Testis (tissue), 3 donors: ENCODE results near the gene AKNA. TPM values are rescaled to one million over a fixed set of nuclear protein-coding genes. Genes with fewer than 3 reads are reported as not detected.

Experiments used
- DNase-seq: peaks from one replicate; pipeline ENCODE4 v3.0.0-alpha.2; 2019
- H3K27ac ChIP-seq, 2 donors: fragments of 200-600 bp; sonication (generic); one replicate each; pipeline ENCODE4 v1.5.1; 2019
- H3K27me3 ChIP-seq: fragments of 200-600 bp; sonication (generic); one replicate; pipeline ENCODE4 v1.5.1; 2019
- H3K36me3 ChIP-seq: fragments of 200-600 bp; sonication (generic); one replicate; pipeline ENCODE4 v1.5.1; 2017; ENCODE audit warnings: low read depth; ENCODE audit errors: missing control alignments
- H3K4me1 ChIP-seq: fragments of 200-600 bp; sonication (generic); one replicate; pipeline ENCODE4 v1.5.1; 2019
- H3K4me3 ChIP-seq, 2 donors: fragments of 200-600 bp; sonication (generic); one replicate each; pipeline ENCODE4 v1.5.1; 2017 to 2019
- H3K9me3 ChIP-seq: fragments of 200-600 bp; sonication (generic); one replicate; pipeline ENCODE4 v1.5.1; 2017
- POLR2A ChIP-seq: fragments of 450-650 bp; IDR thresholded peaks from one replicate; pipeline ENCODE4 v1.6.1; 2017; ENCODE audit warnings: antibody characterized with exemption, mild to moderate bottlenecking, moderate library complexity
- WGBS, 2 donors: methylation state at CpG; one replicate each; pipeline ENCODE4 v1.1.5; 2018; 5-methylcytosine and 5-hydroxymethylcytosine counted together
- intact Hi-C: fragments of 100-400 bp; cut with DNase I; formaldehyde crosslinking; loops from one replicate; pipeline ENCODE4 v1.15.1; 2023; ENCODE audit warnings: low total_unique reads
- polyA plus RNA-seq: library from polyadenylated mRNA; stranded (reverse); fragments of 350-450 nt; fragmentation: Illumina TruSeq; extraction: RNeasy Lipid Tissue Mini Kit (QIAGEN cat#74804); gene quantifications from one replicate; pipeline ENCODE4 v1.2.3, GENCODE V29; 2014; ENCODE audit warnings: low read depth, low replicate concordance; ENCODE audit not compliant: insufficient read depth
- total RNA-seq, 2 donors: library from RNA; depleted of rRNA; stranded (reverse); fragments of >200 nt; gene quantifications; one replicate each; pipeline ENCODE4 v1.2.3, GENCODE V29; 2016
- TF ChIP-seq, protein P1 (sequence below), 3 experiments: fragments of 450-650 bp in 2 of 3; fragments of 200-600 bp in 1 of 3; sonication (generic) in 1 of 3; IDR thresholded peaks; one replicate each; pipeline ENCODE4 v1.5.1; 2016 to 2019; ENCODE audit warnings: antibody characterized with exemption in 3 of 3, mild to moderate bottlenecking in 2 of 3, moderate library complexity in 1 of 3

AKNA gene
- total and polyA plus RNA-seq, 3 donors from 2014 or later, result 20.6 to 31.5 (median 21.2) TPM

DNA sequence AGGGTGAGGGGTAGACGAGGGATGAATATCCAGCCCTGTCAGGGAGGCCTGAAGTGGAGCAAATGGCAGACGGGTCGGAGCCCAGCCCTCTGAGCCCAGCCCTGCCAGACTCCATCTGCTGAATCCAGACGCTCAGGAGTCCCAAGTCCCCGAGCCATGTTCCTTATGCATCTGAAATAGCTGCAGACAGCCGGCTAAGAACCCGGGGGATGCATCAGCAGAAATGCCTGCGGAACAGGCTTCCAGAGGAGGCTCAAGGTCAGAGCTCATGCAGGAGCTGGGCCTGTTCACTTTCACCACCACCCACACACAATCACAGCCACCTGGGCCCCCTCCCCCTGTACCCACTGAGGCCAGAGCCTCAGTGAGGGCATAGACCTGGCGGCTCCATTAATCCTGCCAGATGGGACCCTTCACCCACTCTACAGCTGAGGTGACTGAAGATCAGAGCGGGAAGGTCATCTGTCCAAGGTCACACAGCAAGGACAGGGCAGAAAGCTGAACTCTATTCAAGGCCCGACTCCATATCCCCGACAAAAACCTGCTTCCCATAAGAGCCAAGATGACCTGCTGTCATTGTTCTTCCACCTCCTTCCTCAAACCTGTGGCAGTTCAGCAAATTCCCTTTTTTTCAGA is 24.4 kb upstream of the AKNA start:
- Histone ChIP-seq H3K9me3 (no peaks in the 10 kb centered on the region), H3K27me3 (no peaks in the 10 kb centered on the region), H3K4me3 (no peak overlapping the region), H3K27ac (no peak overlapping the region), H3K36me3 (no peaks in the 10 kb centered on the region), H3K4me1 (peaks cover 29% of the 10 kb centered on the region)
- TF ChIP-seq, protein P1, sequence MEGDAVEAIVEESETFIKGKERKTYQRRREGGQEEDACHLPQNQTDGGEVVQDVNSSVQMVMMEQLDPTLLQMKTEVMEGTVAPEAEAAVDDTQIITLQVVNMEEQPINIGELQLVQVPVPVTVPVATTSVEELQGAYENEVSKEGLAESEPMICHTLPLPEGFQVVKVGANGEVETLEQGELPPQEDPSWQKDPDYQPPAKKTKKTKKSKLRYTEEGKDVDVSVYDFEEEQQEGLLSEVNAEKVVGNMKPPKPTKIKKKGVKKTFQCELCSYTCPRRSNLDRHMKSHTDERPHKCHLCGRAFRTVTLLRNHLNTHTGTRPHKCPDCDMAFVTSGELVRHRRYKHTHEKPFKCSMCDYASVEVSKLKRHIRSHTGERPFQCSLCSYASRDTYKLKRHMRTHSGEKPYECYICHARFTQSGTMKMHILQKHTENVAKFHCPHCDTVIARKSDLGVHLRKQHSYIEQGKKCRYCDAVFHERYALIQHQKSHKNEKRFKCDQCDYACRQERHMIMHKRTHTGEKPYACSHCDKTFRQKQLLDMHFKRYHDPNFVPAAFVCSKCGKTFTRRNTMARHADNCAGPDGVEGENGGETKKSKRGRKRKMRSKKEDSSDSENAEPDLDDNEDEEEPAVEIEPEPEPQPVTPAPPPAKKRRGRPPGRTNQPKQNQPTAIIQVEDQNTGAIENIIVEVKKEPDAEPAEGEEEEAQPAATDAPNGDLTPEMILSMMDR (IDR thresholded peaks at IDR 0.05), result no peak
- TF ChIP-seq POLR2A, result no peak
- intact Hi-C loops, result loop anchor here (10.0 kb wide), 1 partner anchor 243 kb away; the partner anchor contains the start of gene TEX53
- WGBS, 2 donors, result 57 to 80% methylated on average over 7 to 11 of the region's 12 CpGs
- DNase-seq, result peak; percentile 57

DNA sequence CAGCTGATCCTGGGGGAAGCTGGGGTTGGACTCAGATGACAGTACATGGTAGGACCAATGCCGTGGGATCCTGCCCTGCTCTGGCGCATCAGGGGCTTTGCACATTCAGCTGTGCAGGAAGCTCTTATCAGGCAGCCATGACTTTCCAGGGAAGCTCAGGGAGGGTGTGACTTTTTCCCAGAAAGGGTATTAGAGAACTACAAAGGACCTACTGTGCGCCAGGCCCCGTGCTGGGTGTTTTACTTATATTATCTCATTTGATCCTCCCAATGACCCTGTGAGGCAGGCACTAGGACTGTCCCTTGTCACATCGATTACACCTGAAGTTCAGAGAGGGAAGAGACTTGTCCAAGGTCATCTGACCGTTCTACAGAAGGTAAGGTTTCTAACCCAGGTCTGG is 23.7 kb upstream of the AKNA start:
- TF ChIP-seq, protein P1 (IDR thresholded peaks at IDR 0.05), result no peak
- TF ChIP-seq POLR2A, result no peak
- peaks cover 24% of the 10 kb centered on the region for H3K4me1 ChIP-seq
- intact Hi-C loops, result loop anchor here (10.0 kb wide), 1 partner anchor 243 kb away; the partner anchor contains the start of gene TEX53
- H3K36me3 ChIP-seq, result no peaks in the 10 kb centered on the region
- DNase-seq, result no peak
- 75 to 77% methylated on average over 4 to 6 of the region's 6 CpGs for WGBS, 2 donors
- H3K9me3 ChIP-seq, result no peaks in the 10 kb centered on the region
- no peak overlapping the region for H3K27ac ChIP-seq
- no peaks in the 10 kb centered on the region for H3K27me3 ChIP-seq
- no peak overlapping the region for H3K4me3 ChIP-seq

DNA sequence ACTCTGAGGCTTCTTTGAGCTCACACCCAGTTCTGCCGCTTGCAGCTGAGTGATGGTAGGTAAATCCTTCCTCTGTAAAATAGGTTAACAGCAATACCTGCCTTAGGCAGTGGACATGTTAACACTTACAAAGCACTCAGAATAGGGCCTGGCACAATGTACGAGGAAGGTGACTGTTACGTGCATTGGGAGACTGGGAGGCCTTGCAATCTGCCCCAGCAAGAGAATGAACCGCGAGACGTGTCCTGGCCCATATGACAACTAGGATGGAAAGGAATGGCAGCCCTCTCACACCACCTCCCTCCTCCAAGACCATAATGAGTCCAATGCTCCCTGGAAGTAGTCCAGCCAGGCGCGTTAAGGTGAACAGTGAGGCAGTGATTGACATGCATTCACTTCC is 23.1 kb upstream of the AKNA start:
- WGBS, 2 donors, result 95 to 100% methylated on average over 1 to 8 of the region's 8 CpGs
- Histone ChIP-seq H3K9me3 (no peaks in the 10 kb centered on the region), H3K4me1 (peaks cover 24% of the 10 kb centered on the region), H3K27me3 (no peaks in the 10 kb centered on the region), H3K4me3 (no peak overlapping the region), H3K36me3 (no peaks in the 10 kb centered on the region), H3K27ac (no peak overlapping the region)
- no peak for DNase-seq
- intact Hi-C loops, result loop anchor here (10.0 kb wide), 1 partner anchor 244 kb away; the partner anchor contains the start of gene TEX53
- TF ChIP-seq, protein P1 (IDR thresholded peaks at IDR 0.05), result no peak
- no peak for TF ChIP-seq POLR2A

DNA sequence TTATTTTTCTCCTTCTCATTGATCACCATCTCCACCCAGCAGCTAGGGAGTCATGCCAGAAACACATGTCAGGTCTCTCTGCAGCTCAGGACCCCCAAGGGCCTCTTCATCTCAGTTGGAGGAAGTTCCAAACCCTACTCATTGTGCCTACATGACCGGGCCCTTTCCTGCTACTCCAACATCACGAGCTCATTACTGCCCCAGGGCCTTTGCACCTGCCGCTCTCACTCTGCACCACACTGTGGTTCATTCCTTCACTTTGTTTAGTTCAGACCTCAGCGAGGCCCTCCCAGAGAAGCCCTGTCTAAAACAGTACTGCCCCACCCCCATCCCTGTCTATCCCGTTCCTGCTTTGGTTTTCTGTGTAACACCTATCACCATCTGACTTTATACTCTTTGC is 22.1 kb upstream of the AKNA start:
- H3K4me1 ChIP-seq, result peaks cover 24% of the 10 kb centered on the region
- 75 to 85% methylated on average over 5 of the region's 5 CpGs for WGBS, 2 donors
- intact Hi-C loops, result loop anchor here (10.0 kb wide), 1 partner anchor 245 kb away; the partner anchor contains the start of gene TEX53
- no peaks in the 10 kb centered on the region for H3K27me3 ChIP-seq
- no peaks in the 10 kb centered on the region for H3K36me3 ChIP-seq
- H3K9me3 ChIP-seq, result no peaks in the 10 kb centered on the region
- TF ChIP-seq, protein P1 (IDR thresholded peaks at IDR 0.05), result no peak
- TF ChIP-seq POLR2A, result no peak
- no peak overlapping the region for H3K4me3 ChIP-seq
- no peak overlapping the region for H3K27ac ChIP-seq
- DNase-seq, result no peak
